ENCODE results near the gene LYZL2. TPM values are rescaled to one million over a fixed set of nuclear protein-coding genes. Genes with fewer than 3 reads are reported as not detected.
"Not testable (repeated sequence)": the region's sequence is repeated elsewhere in the genome, so short reads cannot be mapped to it uniquely, and the experiment has no call there.

LYZL2 gene
- total RNA-seq, 1 experiment from 2014 or later = not detected

GRCh38 chr10:30630571-30630970 lies 1.0 kb upstream of the LYZL2 start:
- Histone ChIP-seq H3K4me1 (ENCODE audit: insufficient read depth, low read length, poor library complexity, severe bottlenecking) (no peaks in the 10 kb centered on the region), H3K4me3 (ENCODE audit: low read depth, low read length, poor library complexity, severe bottlenecking) (no peak overlapping the region), H3K9me3 (ENCODE audit: low read depth, low read length, poor library complexity, severe bottlenecking) (no peaks in the 10 kb centered on the region), H3K36me3 (ENCODE audit: insufficient read depth, low read length, poor library complexity, severe bottlenecking) (no peaks in the 10 kb centered on the region), H3K27ac (ENCODE audit: low read depth, low read length, poor library complexity, severe bottlenecking) (no peak overlapping the region), H3K27me3 (replicated peaks; ENCODE audit: insufficient read depth, low read depth, low read length, poor library complexity) (no peaks in the 10 kb centered on the region)
- POLR2A ChIA-PET (ENCODE audit: low non-redundant PET) = no interaction called here
- CTCF ChIA-PET = no interaction called here
- no TSS peak for BruUV-seq (replicated peaks)
- DNase-seq (ENCODE audit: low spot score) = no peak
- intact Hi-C loops (cut with micrococcal nuclease; ENCODE audit: unreplicated experiment) = no loop called here
- TF ChIP-seq CTCF (conservative IDR thresholded peaks at IDR 0.05; ENCODE audit: low read depth, low read length) = no peak
- no peak for TF ChIP-seq EZH2 (IDR thresholded peaks at IDR 0.05; ENCODE audit: borderline replicate concordance, low read depth, low read length, poor library complexity, severe bottlenecking)

GRCh38 chr10:30628576-30628975 lies 977 bp downstream of the LYZL2 start:
- H3K4me3 ChIP-seq (ENCODE audit: low read depth, low read length, poor library complexity, severe bottlenecking); POLR2A ChIA-PET (ENCODE audit: low non-redundant PET); intact Hi-C loops (cut with micrococcal nuclease; ENCODE audit: unreplicated experiment); DNase-seq (ENCODE audit: low spot score); BruUV-seq (replicated peaks); H3K4me1 ChIP-seq (ENCODE audit: insufficient read depth, low read length, poor library complexity, severe bottlenecking); H3K27ac ChIP-seq (ENCODE audit: low read depth, low read length, poor library complexity, severe bottlenecking); H3K27me3 ChIP-seq (replicated peaks; ENCODE audit: insufficient read depth, low read depth, low read length, poor library complexity); H3K36me3 ChIP-seq (ENCODE audit: insufficient read depth, low read length, poor library complexity, severe bottlenecking); H3K9me3 ChIP-seq (ENCODE audit: low read depth, low read length, poor library complexity, severe bottlenecking): not testable (repeated sequence)
- CTCF ChIA-PET = interaction anchor here (0.7 kb wide), 1 partner anchor 59 kb away, joined by 3 read pairs; no protein-coding TSS in a partner anchor

GRCh38 chr10:30626837-30627236 lies 2.7 kb downstream of the LYZL2 start:
- H3K9me3 ChIP-seq (ENCODE audit: low read depth, low read length, poor library complexity, severe bottlenecking); DNase-seq (ENCODE audit: low spot score); H3K36me3 ChIP-seq (ENCODE audit: insufficient read depth, low read length, poor library complexity, severe bottlenecking); H3K27me3 ChIP-seq (replicated peaks; ENCODE audit: insufficient read depth, low read depth, low read length, poor library complexity); H3K4me1 ChIP-seq (ENCODE audit: insufficient read depth, low read length, poor library complexity, severe bottlenecking); H3K27ac ChIP-seq (ENCODE audit: low read depth, low read length, poor library complexity, severe bottlenecking); BruUV-seq (replicated peaks); intact Hi-C loops (cut with micrococcal nuclease; ENCODE audit: unreplicated experiment); POLR2A ChIA-PET (ENCODE audit: low non-redundant PET); H3K4me3 ChIP-seq (ENCODE audit: low read depth, low read length, poor library complexity, severe bottlenecking); CTCF ChIA-PET: not testable (repeated sequence)

GRCh38 chr10:30626196-30626595 lies 3.4 kb downstream of the LYZL2 start:
- intact Hi-C loops (cut with micrococcal nuclease; ENCODE audit: unreplicated experiment); H3K36me3 ChIP-seq (ENCODE audit: insufficient read depth, low read length, poor library complexity, severe bottlenecking); H3K9me3 ChIP-seq (ENCODE audit: low read depth, low read length, poor library complexity, severe bottlenecking); H3K27ac ChIP-seq (ENCODE audit: low read depth, low read length, poor library complexity, severe bottlenecking); H3K27me3 ChIP-seq (replicated peaks; ENCODE audit: insufficient read depth, low read depth, low read length, poor library complexity); DNase-seq (ENCODE audit: low spot score); H3K4me3 ChIP-seq (ENCODE audit: low read depth, low read length, poor library complexity, severe bottlenecking); POLR2A ChIA-PET (ENCODE audit: low non-redundant PET); H3K4me1 ChIP-seq (ENCODE audit: insufficient read depth, low read length, poor library complexity, severe bottlenecking); BruUV-seq (replicated peaks); CTCF ChIA-PET: not testable (repeated sequence)

GRCh38 chr10:30625080-30625479 lies 4.5 kb downstream of the LYZL2 start:
- ChIA-PET POLR2A (ENCODE audit: low non-redundant PET) (no interaction called here), CTCF (no interaction called here)
- DNase-seq (ENCODE audit: low spot score) = no peak
- TF ChIP-seq CTCF (conservative IDR thresholded peaks at IDR 0.05; ENCODE audit: low read depth, low read length) (no peak), EZH2 (IDR thresholded peaks at IDR 0.05; ENCODE audit: borderline replicate concordance, low read depth, low read length, poor library complexity, severe bottlenecking) (no peak)
- no peak overlapping the region for H3K4me3 ChIP-seq (ENCODE audit: low read depth, low read length, poor library complexity, severe bottlenecking)
- no peaks in the 10 kb centered on the region for H3K36me3 ChIP-seq (ENCODE audit: insufficient read depth, low read length, poor library complexity, severe bottlenecking)
- intact Hi-C loops (cut with micrococcal nuclease; ENCODE audit: unreplicated experiment) = no loop called here
- no peaks in the 10 kb centered on the region for H3K27me3 ChIP-seq (replicated peaks; ENCODE audit: insufficient read depth, low read depth, low read length, poor library complexity)
- no peaks in the 10 kb centered on the region for H3K4me1 ChIP-seq (ENCODE audit: insufficient read depth, low read length, poor library complexity, severe bottlenecking)
- no peaks in the 10 kb centered on the region for H3K9me3 ChIP-seq (ENCODE audit: low read depth, low read length, poor library complexity, severe bottlenecking)
- BruUV-seq (replicated peaks) = no TSS peak
- no peak overlapping the region for H3K27ac ChIP-seq (ENCODE audit: low read depth, low read length, poor library complexity, severe bottlenecking)

Data from A673 (cell line).